HCT116 (cell line): ENCODE data around the gene DEXI. TPM values are rescaled to one million over a fixed set of nuclear protein-coding genes. Genes with fewer than 3 reads are reported as not detected.

Source experiments
- ATAC-seq: fragments of 200-7000 bp; cut with Tn5 transposase; 2 replicates; pipeline ENCODE4 v1.9.1; 2020; ENCODE audit warnings: mild to moderate bottlenecking, moderate library complexity
- BruUV-seq: library from RNA; stranded (reverse); fragments of 400-500 nt; replicated peaks from 2 replicates; lab custom pipeline; 2021; lab: Mats Ljungman, UMichigan
- CTCF ChIA-PET: fragments of 300-600 bp; sonication (Branson Sonifier 250); formaldehyde crosslinking; loops from one replicate; lab custom pipeline; 2021; ENCODE audit warnings: antibody characterized with exemption; lab: Charles Lee
- POLR2A ChIA-PET: fragments of 300-600, 350-600 bp; sonication (Branson Sonifier 250); formaldehyde crosslinking; loops from one replicate; lab custom pipeline; 2021; ENCODE audit warnings: antibody characterized with exemption; lab: Charles Lee
- RAD21 ChIA-PET, 2 experiments: fragments of 300-600 bp; sonication (Branson Sonifier 250); formaldehyde crosslinking; loops; one replicate each; lab custom pipeline; 2023; ENCODE audit warnings: low total read pairs in 2 of 2; ENCODE audit not compliant: uncharacterized antibody in 2 of 2, unreplicated experiment in 2 of 2, low non-redundant PET in 1 of 2; lab: Charles Lee
- DNase-seq: peaks from one replicate; pipeline ENCODE4 v3.0.0-alpha.2; 2010; ENCODE audit warnings: low read depth, low spot score
- H2AFZ ChIP-seq: fragments of 200-600 bp; shearing (Covaris generic), sonication (generic); 2 replicates; pipeline ENCODE4 v1.6.1; 2017; ENCODE audit warnings: low read depth, mixed run types, mixed read lengths, antibody characterized with exemption, low read length; ENCODE audit not compliant: poor library complexity, severe bottlenecking
- H3K27ac ChIP-seq: 2 replicates; pipeline ENCODE4 v1.5.1; 2012; ENCODE audit warnings: low read depth, low read length
- H3K27me3 ChIP-seq: fragments of 200-600 bp; sonication (generic); 2 replicates; pipeline ENCODE4 v1.6.1; 2016; ENCODE audit warnings: mixed run types, low read length, mixed read lengths; ENCODE audit not compliant: insufficient read depth
- H3K36me3 ChIP-seq, 2 experiments: fragments of 200-500 bp in 1 of 2; fragments of 200-600 bp in 1 of 2; sonication (Bioruptor generic) in 1 of 2; sonication (generic) in 1 of 2; 2 replicates each; pipeline versions ENCODE4 v1.5.1 to v1.6.1; 2014 to 2016; ENCODE audit warnings: low read length in 2 of 2, inconsistent platforms in 1 of 2, mixed read lengths in 1 of 2, mixed run types in 1 of 2; ENCODE audit not compliant: insufficient read depth in 2 of 2, control insufficient read depth in 1 of 2
- H3K4me1 ChIP-seq, 2 experiments: fragments of 200-600 bp in 1 of 2; sonication (generic) in 1 of 2; 2 replicates each; pipeline versions ENCODE4 v1.5.1 to v1.6.1; 2012 to 2017; ENCODE audit warnings: low read length in 2 of 2, inconsistent platforms in 1 of 2, mild to moderate bottlenecking in 1 of 2, mixed read lengths in 1 of 2, mixed run types in 1 of 2, moderate library complexity in 1 of 2; ENCODE audit not compliant: insufficient read depth in 2 of 2, control insufficient read depth in 1 of 2
- H3K4me2 ChIP-seq: fragments of 200-600 bp; sonication (generic); 2 replicates; pipeline ENCODE4 v1.6.1; 2017; ENCODE audit warnings: mixed run types, low read length, mixed read lengths
- H3K4me3 ChIP-seq, 2 experiments: fragments of 200-600 bp in 1 of 2; sonication (generic) in 1 of 2; replicated peaks in 1 of 2; 2 replicates each; pipeline ENCODE4 v1.5.1; 2011 to 2016; ENCODE audit warnings: low read length in 2 of 2, control low read depth in 1 of 2, low read depth in 1 of 2, mild to moderate bottlenecking in 1 of 2, mixed read lengths in 1 of 2, mixed run types in 1 of 2
- H3K79me2 ChIP-seq: fragments of 200-600 bp; sonication (generic); 2 replicates; pipeline ENCODE4 v1.6.1; 2017; ENCODE audit warnings: mild to moderate bottlenecking, mixed run types, low read length, moderate library complexity, mixed read lengths; ENCODE audit not compliant: insufficient read depth
- H3K9ac ChIP-seq: fragments of 200-600 bp; sonication (generic); 2 replicates; pipeline ENCODE4 v1.6.1; 2016; ENCODE audit warnings: low read length, mixed read lengths
- H3K9me2 ChIP-seq: fragments of 200-600 bp; sonication (generic), shearing (Covaris generic); 2 replicates; pipeline ENCODE4 v1.6.1; 2017; ENCODE audit warnings: mixed run types, mild to moderate bottlenecking, moderate library complexity; ENCODE audit not compliant: insufficient read depth
- H3K9me3 ChIP-seq, 2 experiments: fragments of 200-500 bp in 1 of 2; fragments of 200-600 bp in 1 of 2; sonication (Bioruptor generic) in 1 of 2; sonication (generic) in 1 of 2; 2 replicates each; pipeline ENCODE4 v1.6.1; 2014 to 2017; ENCODE audit warnings: low read length in 2 of 2, mixed read lengths in 2 of 2, inconsistent platforms in 1 of 2, low read depth in 1 of 2, mild to moderate bottlenecking in 1 of 2, mixed run types in 1 of 2, moderate library complexity in 1 of 2; ENCODE audit not compliant: control insufficient read depth in 1 of 2, insufficient read depth in 1 of 2
- H4K20me1 ChIP-seq: fragments of 200-600 bp; sonication (generic), shearing (Covaris generic); 2 replicates; pipeline ENCODE4 v1.6.1; 2017; ENCODE audit warnings: mixed run types, mild to moderate bottlenecking, moderate library complexity; ENCODE audit not compliant: insufficient read depth
- ELF1 ChIP-seq: IDR thresholded peaks from 2 replicates; pipeline ENCODE4 v1.6.1; 2012; ENCODE audit warnings: low read depth, borderline replicate concordance
- EZH2 ChIP-seq: fragments of 200-600 bp; sonication (generic); IDR thresholded peaks from 2 replicates; pipeline ENCODE4 v1.6.1; 2017; ENCODE audit warnings: antibody characterized with exemption, mixed run types
- SRF ChIP-seq: IDR thresholded peaks from 2 replicates; pipeline ENCODE4 v1.6.1; 2012; ENCODE audit warnings: low read depth
- TCF7L2 ChIP-seq: IDR thresholded peaks from 2 replicates; pipeline ENCODE4 v1.7.0; 2011; ENCODE audit warnings: borderline replicate concordance, inconsistent platforms; ENCODE audit not compliant: insufficient read depth, insufficient read length; ENCODE audit errors: extremely low read depth
- ZNF274 ChIP-seq: fragments of 200-500 bp; sonication (Bioruptor generic); IDR thresholded peaks from 2 replicates; pipeline ENCODE4 v1.6.1; 2014; ENCODE audit warnings: mild to moderate bottlenecking, low read depth, low read length, inconsistent platforms
- intact Hi-C: fragments of 100-400 bp; cut with micrococcal nuclease; formaldehyde crosslinking; loops from 2 replicates; pipeline ENCODE4 v1.10.0; 2022
- total RNA-seq: library from RNA; stranded (reverse); gene quantifications from one replicate; pipeline ENCODE4 v1.2.1, GENCODE V29; 2021; ENCODE audit not compliant: unreplicated experiment
- TF ChIP-seq, protein P1 (sequence below): IDR thresholded peaks from 2 replicates; pipeline ENCODE4 v1.6.1; 2012

DEXI gene
- total RNA-seq, 1 experiment from 2014 or later: 37.8 TPM

DNA sequence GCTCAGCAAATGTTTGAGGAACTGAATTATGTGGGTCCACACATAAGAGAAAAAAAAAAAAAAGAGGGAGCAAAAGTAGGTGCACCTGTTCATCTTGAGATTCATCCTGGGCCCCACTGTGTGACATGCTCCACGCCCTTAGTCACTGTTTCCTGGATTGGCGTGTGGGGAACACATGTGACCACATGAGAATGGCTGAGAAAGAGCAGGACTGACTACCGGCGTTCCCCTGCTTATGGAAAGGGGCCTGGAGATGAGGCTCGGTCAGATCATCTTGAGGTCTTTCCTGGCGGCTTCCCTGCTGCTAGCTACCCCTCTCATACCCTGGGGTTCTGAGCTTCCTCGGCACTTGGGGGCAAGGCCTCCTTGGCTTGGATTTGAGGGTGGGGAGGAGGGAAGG lies 3.9 kb downstream of the DEXI start:
- Histone ChIP-seq H3K4me1 (peaks cover 11 to 18% of the 10 kb centered on the region in 2 experiments), H3K27ac (no peak overlapping the region), H3K4me2 (no peak overlapping the region), H3K27me3 (no peaks in the 10 kb centered on the region), H2AFZ (no peak overlapping the region)
- RAD21 ChIA-PET: no interaction called here
- TF ChIP-seq ZNF274 (no peak), ELF1 (no peak)
- TF ChIP-seq, all 23 proteins: peak for 0
- ChIA-PET POLR2A (no interaction called here), CTCF (no interaction called here)
- H3K4me3 ChIP-seq: no peak overlapping the region
- H4K20me1 ChIP-seq: 0 out of 2 replicates have a peak, but pooled peaks cover 7% of the 10 kb centered on the region
- no peak for DNase-seq
- no peak for ATAC-seq
- H3K79me2 ChIP-seq: peaks cover 82% of the 10 kb centered on the region
- intact Hi-C loops: no loop called here
- no peaks in the 10 kb centered on the region for H3K9me3 ChIP-seq
- H3K9me2 ChIP-seq: no peaks in the 10 kb centered on the region
- BruUV-seq: no TSS peak
- peaks cover 9 to 45% of the 10 kb centered on the region in 2 experiments; a peak in 2 of 4 replicates for H3K36me3 ChIP-seq
- H3K9ac ChIP-seq: no peak overlapping the region

DNA sequence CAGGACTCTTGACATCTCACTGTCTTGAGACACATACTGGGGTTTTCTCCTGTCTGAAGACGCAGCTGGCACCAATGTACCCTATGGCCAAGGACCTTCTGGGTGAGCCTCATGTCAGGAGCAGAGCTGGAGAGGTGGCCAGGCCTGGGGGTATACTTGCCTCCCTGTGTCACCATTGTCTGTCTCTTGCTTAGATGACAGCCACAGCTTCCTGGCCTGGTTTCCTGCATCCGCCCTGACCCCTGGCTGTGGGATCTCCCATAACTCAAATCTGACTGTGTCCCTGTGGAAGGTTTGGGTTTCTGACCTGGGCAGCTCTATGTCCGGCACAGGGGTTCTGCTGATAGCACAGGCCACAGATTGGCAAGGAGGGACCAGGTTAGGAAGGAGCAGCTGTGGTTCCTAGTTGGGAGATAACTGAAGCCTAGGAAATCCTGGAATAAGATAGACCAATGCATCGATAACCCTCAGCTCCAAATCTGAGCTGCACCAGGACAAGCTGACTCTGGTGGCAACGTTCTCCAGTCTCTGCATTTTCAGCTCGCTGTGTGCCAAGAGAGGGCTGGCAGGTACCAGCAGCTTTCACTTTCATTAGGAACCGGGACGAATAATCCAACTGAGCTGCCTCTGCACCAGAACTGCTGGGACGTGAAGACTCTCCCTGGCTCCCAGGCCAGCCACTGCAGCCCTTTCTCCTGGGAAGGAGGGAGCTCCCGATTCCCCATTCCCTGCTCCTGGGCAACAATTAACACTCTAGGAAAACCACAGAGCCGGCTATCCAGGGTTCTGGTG lies 5.0 kb downstream of the DEXI start:
- RAD21 ChIA-PET: no interaction called here
- DNase-seq: no peak
- H3K4me2 ChIP-seq: no peak overlapping the region
- peaks cover 9 to 45% of the 10 kb centered on the region in 2 experiments; a peak in 2 of 4 replicates for H3K36me3 ChIP-seq
- H3K9me3 ChIP-seq: no peaks in the 10 kb centered on the region
- intact Hi-C loops: no loop called here
- H3K4me1 ChIP-seq: peaks cover 6 to 11% of the 10 kb centered on the region in 2 experiments
- no peaks in the 10 kb centered on the region for H3K9me2 ChIP-seq
- peaks cover 90% of the 10 kb centered on the region for H3K79me2 ChIP-seq
- no peak overlapping the region for H3K27ac ChIP-seq
- 0 out of 2 replicates have a peak, but pooled peaks cover 7% of the 10 kb centered on the region for H4K20me1 ChIP-seq
- H3K4me3 ChIP-seq: no peak overlapping the region
- TF ChIP-seq EZH2 (no peak), SRF (no peak), TCF7L2 (no peak)
- TF ChIP-seq, protein P1, sequence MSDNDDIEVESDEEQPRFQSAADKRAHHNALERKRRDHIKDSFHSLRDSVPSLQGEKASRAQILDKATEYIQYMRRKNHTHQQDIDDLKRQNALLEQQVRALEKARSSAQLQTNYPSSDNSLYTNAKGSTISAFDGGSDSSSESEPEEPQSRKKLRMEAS: no peak
- BruUV-seq: no TSS peak
- H3K27me3 ChIP-seq: no peaks in the 10 kb centered on the region
- no peak for ATAC-seq
- H2AFZ ChIP-seq: no peak overlapping the region
- H3K9ac ChIP-seq: no peak overlapping the region
- POLR2A ChIA-PET: no interaction called here
- CTCF ChIA-PET: no interaction called here
